B cell (primary cell): ENCODE results near the gene PKP1. TPM values are rescaled to one million over a fixed set of nuclear protein-coding genes. Genes with fewer than 3 reads are reported as not detected.

Experiments used
- ATAC-seq: fragments of 200-7000 bp; cut with Tn5 transposase; one replicate; pipeline ENCODE4 v1.10.0; 2021; ENCODE audit warnings: low read depth, mild to moderate bottlenecking, moderate number of reproducible peaks, moderate library complexity
- CTCF ChIA-PET: fragments of 350-600 bp; sonication (Branson Sonifier 250); formaldehyde crosslinking; loops from one replicate; lab custom pipeline; 2021; ENCODE audit warnings: antibody characterized with exemption, inconsistent platforms; lab: Charles Lee
- POLR2A ChIA-PET: fragments of 350-600 bp; sonication (Branson Sonifier 250); formaldehyde crosslinking; loops from one replicate; lab custom pipeline; 2021; ENCODE audit warnings: antibody characterized with exemption; lab: Charles Lee
- DNase-seq: peaks from one replicate; pipeline ENCODE4 v3.0.0; 2013
- H2AFZ ChIP-seq: 2 replicates; pipeline ENCODE4 v1.6.1; 2012; ENCODE audit warnings: mild to moderate bottlenecking, low read depth, low read length; ENCODE audit not compliant: insufficient read depth, poor library complexity, severe bottlenecking
- H3K27ac ChIP-seq, 2 donors: 1 replicate in 1 of 2; 2 replicates in 1 of 2; pipeline ENCODE4 v1.5.1; 2012 to 2013; ENCODE audit warnings: low read length in 2 of 2, mild to moderate bottlenecking in 2 of 2, moderate library complexity in 1 of 2
- H3K27me3 ChIP-seq, 4 experiments: fragments of 200-600 bp in 1 of 4; sonication (generic) in 1 of 4; replicated peaks in 1 of 4; 1 replicate in 2 of 4; 2 replicates in 2 of 4; pipeline versions ENCODE4 v1.6.1 to v1.7.0; 2013 to 2016; ENCODE audit warnings: low read length in 3 of 4, mild to moderate bottlenecking in 2 of 4, mixed read lengths in 1 of 4, moderate library complexity in 1 of 4; ENCODE audit not compliant: insufficient read depth in 4 of 4, control insufficient read depth in 3 of 4; ENCODE audit errors: control extremely low read depth in 1 of 4
- H3K36me3 ChIP-seq, 2 experiments: replicated peaks in 1 of 2; 1 replicate in 1 of 2; 2 replicates in 1 of 2; pipeline versions ENCODE4 v1.6.1 to v1.7.1; 2013; ENCODE audit warnings: low read length in 1 of 2; ENCODE audit not compliant: insufficient read depth in 2 of 2, control insufficient read depth in 1 of 2; ENCODE audit errors: control extremely low read depth in 1 of 2, extremely low read depth in 1 of 2
- H3K4me1 ChIP-seq, 2 donors: fragments of 200-600 bp in 1 of 2; sonication (generic) in 1 of 2; 1 replicate in 1 of 2; 2 replicates in 1 of 2; pipeline versions ENCODE4 v1.5.1 to v1.6.1; 2013 to 2017; ENCODE audit warnings: low read length in 2 of 2; ENCODE audit not compliant: control insufficient read depth in 2 of 2, insufficient read depth in 2 of 2
- H3K4me2 ChIP-seq: replicated peaks from 2 replicates; pipeline ENCODE3; 2012; ENCODE audit warnings: mild to moderate bottlenecking, low read depth, low read length; ENCODE audit not compliant: poor library complexity, severe bottlenecking
- H3K4me3 ChIP-seq, 5 experiments: fragments of 200-600 bp in 1 of 5; sonication (generic) in 1 of 5; 1 replicate in 3 of 5; 2 replicates in 2 of 5; pipeline versions ENCODE4 v1.5.1 to v1.7.0; 2011 to 2016; ENCODE audit warnings: low read length in 4 of 5, mild to moderate bottlenecking in 4 of 5, low read depth in 2 of 5, control low read depth in 1 of 5, moderate library complexity in 1 of 5; ENCODE audit not compliant: insufficient read depth in 1 of 5; ENCODE audit errors: control extremely low read depth in 1 of 5, extremely low read depth in 1 of 5
- H3K79me2 ChIP-seq: fragments of 200-600 bp; sonication (generic); one replicate; pipeline ENCODE4 v1.6.0; 2016; ENCODE audit warnings: low read length; ENCODE audit not compliant: control insufficient read depth, insufficient read depth
- H3K9ac ChIP-seq: fragments of 200-600 bp; sonication (generic); 2 replicates; pipeline ENCODE4 v1.6.1; 2017; ENCODE audit warnings: mild to moderate bottlenecking, low read length, moderate library complexity
- H3K9me3 ChIP-seq, 3 donors: one replicate each; pipeline versions ENCODE4 v1.6.1 to v1.7.1; 2013; ENCODE audit warnings: low read length in 2 of 3; ENCODE audit not compliant: control insufficient read depth in 2 of 3, insufficient read depth in 1 of 3; ENCODE audit errors: control extremely low read depth in 1 of 3
- H4K20me1 ChIP-seq: 2 replicates; pipeline ENCODE4 v1.6.0; 2012; ENCODE audit warnings: mild to moderate bottlenecking, low read length; ENCODE audit not compliant: insufficient read depth, control insufficient read depth, poor library complexity, severe bottlenecking
- H3K27ac Mint-ChIP-seq: one replicate; pipeline ENCODE4 v1.8.0; 2021; ENCODE audit warnings: mixed read lengths
- H3K27me3 Mint-ChIP-seq: one replicate; pipeline ENCODE4 v1.8.0; 2021; ENCODE audit warnings: mixed read lengths
- H3K4me1 Mint-ChIP-seq: one replicate; pipeline ENCODE4 v1.8.0; 2021; ENCODE audit warnings: mixed read lengths
- H3K4me3 Mint-ChIP-seq: one replicate; pipeline ENCODE4 v1.8.0; 2021; ENCODE audit warnings: mixed read lengths
- H3K9me3 Mint-ChIP-seq: one replicate; pipeline ENCODE4 v1.8.0; 2022; ENCODE audit warnings: mixed read lengths; ENCODE audit not compliant: insufficient read depth
- CTCF ChIP-seq: fragments of 200-600 bp; IDR thresholded peaks from one replicate; pipeline ENCODE4 v1.8.0; 2022; ENCODE audit warnings: antibody characterized with exemption, mild to moderate bottlenecking
- EZH2 ChIP-seq: IDR thresholded peaks from 2 replicates; pipeline ENCODE4 v1.6.1; 2012; ENCODE audit warnings: borderline replicate concordance, low read depth, mild to moderate bottlenecking, moderate library complexity, low read length; ENCODE audit not compliant: insufficient read depth, poor library complexity, severe bottlenecking
- WGBS: methylation state at CpG from one replicate; pipeline ENCODE4 v1.1.5; 2013; ENCODE audit warnings: missing lambda C conversion rate; ENCODE audit not compliant: insufficient coverage; 5-methylcytosine and 5-hydroxymethylcytosine counted together
- intact Hi-C: fragments of 100-400 bp; cut with micrococcal nuclease; formaldehyde crosslinking; loops from one replicate; pipeline ENCODE4 v1.10.0; 2022
- polyA plus RNA-seq: library from polyadenylated mRNA; depleted of rRNA; stranded (reverse); fragments of >200 nt; gene quantifications from 2 replicates; pipeline ENCODE4 v1.2.3, GENCODE V29; 2012
- total RNA-seq, 2 donors: library from RNA; stranded (reverse); fragments of 120-200 nt in 1 of 2; gene quantifications; 1 replicate in 1 of 2; 2 replicates in 1 of 2; pipeline versions ENCODE4 v1.2.3 to v1.2.4, GENCODE V29; 2013 to 2022

Gene PKP1
- total and polyA plus RNA-seq, 2 donors (not counting 1 experiment from before 2014, with no cell fraction given), result not detected

DNA sequence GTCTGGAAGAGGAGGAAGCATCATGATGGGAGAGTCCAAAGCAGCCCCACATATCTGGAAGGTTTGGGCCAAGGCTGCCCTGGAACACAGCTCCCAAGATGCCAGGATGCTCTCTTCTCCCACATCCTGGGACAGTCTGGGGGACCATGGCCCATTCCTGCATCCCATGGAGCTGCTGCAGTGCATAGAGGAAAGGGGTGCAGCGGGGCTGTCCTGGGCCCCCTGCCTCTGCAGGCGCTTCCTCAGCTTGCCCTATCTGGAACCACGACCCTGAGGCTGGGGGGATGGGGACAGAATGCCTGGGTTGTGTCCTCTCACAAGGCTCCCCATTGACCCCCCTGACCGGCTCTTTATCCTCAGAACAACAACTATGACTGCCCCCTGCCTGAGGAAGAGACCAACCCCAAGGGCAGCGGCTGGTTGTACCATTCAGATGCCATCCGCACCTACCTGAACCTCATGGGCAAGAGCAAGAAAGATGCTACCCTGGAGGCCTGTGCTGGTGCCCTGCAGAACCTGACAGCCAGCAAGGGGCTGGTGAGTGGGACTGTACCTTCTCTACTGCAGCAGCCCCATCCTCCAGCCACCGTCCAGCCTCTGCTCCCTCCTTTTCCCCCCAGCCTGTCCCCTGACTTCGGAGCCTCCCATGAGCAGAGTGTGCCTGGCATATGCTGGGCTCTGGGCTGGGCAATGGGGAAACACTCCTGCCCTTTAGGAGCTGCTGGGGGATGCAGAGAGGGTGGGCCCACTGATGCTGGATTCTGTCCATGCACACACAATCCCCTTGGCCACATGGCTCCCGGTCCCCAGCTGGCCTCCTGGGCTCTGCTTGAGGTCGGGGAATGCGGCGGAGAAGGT lies 39.6 kb downstream of the PKP1 start:
- Mint-ChIP-seq H3K27ac (no peak overlapping the region), H3K9me3 (no peaks in the 10 kb centered on the region), H3K4me1 (no peaks in the 10 kb centered on the region), H3K4me3 (no peak overlapping the region), H3K27me3 (peaks cover 9% of the 10 kb centered on the region)
- no peak overlapping the region for H3K4me3 ChIP-seq
- intact Hi-C loops, result no loop called here
- no peak overlapping the region for H3K27ac ChIP-seq
- no peak overlapping the region for H3K9ac ChIP-seq
- no peak for TF ChIP-seq EZH2
- no peak for TF ChIP-seq CTCF
- DNase-seq (no peak), ATAC-seq (no peak)
- H3K9me3 ChIP-seq, result no peaks in the 10 kb centered on the region
- ChIA-PET CTCF (no interaction called here), POLR2A (no interaction called here)
- 88% methylated on average over 10 of the region's 12 CpGs for WGBS
- no peaks in the 10 kb centered on the region for H3K79me2 ChIP-seq
- no peaks in the 10 kb centered on the region for H3K4me1 ChIP-seq
- H2AFZ ChIP-seq, result no peak overlapping the region
- H4K20me1 ChIP-seq, result no peaks in the 10 kb centered on the region
- no peaks in the 10 kb centered on the region for H3K36me3 ChIP-seq
- H3K4me2 ChIP-seq, result no peak overlapping the region
- H3K27me3 ChIP-seq, result no peaks in the 10 kb centered on the region

DNA sequence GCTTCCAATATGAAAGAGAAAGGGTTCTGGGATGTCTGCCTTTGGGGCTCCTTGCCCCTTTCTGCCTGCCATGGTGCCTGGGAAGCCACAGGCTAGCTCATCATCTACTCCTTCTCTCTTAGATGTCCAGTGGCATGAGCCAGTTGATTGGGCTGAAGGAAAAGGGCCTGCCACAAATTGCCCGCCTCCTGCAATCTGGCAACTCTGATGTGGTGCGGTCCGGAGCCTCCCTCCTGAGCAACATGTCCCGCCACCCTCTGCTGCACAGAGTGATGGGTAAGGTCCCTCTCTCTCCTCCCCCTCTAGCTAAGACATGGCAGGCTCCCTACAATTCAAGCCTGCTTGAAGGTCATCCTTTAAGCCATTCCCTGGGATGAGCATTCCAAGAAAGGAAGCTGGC lies 41.0 kb downstream of the PKP1 start:
- Histone ChIP-seq H3K79me2 (no peaks in the 10 kb centered on the region), H3K9ac (no peak overlapping the region), H3K4me2 (no peak overlapping the region), H4K20me1 (no peaks in the 10 kb centered on the region), H3K9me3 (no peaks in the 10 kb centered on the region), H3K4me1 (no peaks in the 10 kb centered on the region), H3K4me3 (no peak overlapping the region), H3K27me3 (no peaks in the 10 kb centered on the region), H3K27ac (no peak overlapping the region), H2AFZ (no peak overlapping the region), H3K36me3 (no peaks in the 10 kb centered on the region)
- Mint-ChIP-seq H3K9me3 (no peaks in the 10 kb centered on the region), H3K4me1 (no peaks in the 10 kb centered on the region), H3K27ac (no peak overlapping the region), H3K4me3 (no peak overlapping the region), H3K27me3 (peaks cover 8% of the 10 kb centered on the region)
- ATAC-seq (no peak), DNase-seq (no peak)
- intact Hi-C loops, result no loop called here
- WGBS, result 100% methylated on average over 1 of the region's 4 CpGs
- ChIA-PET CTCF (no interaction called here), POLR2A (no interaction called here)
- no peak for TF ChIP-seq CTCF
- no peak for TF ChIP-seq EZH2
